Activated CD4-positive, alpha-beta T cell treated with anti-CD3 and anti-CD28 coated beads, Interleukin-2, Interleukin-6, amounts not matched to agents 100 ng/mL and 50 ng/mL, durations not matched to agents 16 hours and 8 hours (primary cell): ENCODE measurements around the gene ELP4.
"Not testable (repeated sequence)": the region's sequence is repeated elsewhere in the genome, so short reads cannot be mapped to it uniquely, and the experiment has no call there.

ENCODE experiments used
- DNase-seq: peaks from one replicate; pipeline ENCODE4 v3.0.0-alpha.2; 2020

The ELP4 gene

GRCh38 chr11:31714840-31715239 lies 205.3 kb downstream of the ELP4 start:
- DNase-seq: peak; percentile 37

DNA sequence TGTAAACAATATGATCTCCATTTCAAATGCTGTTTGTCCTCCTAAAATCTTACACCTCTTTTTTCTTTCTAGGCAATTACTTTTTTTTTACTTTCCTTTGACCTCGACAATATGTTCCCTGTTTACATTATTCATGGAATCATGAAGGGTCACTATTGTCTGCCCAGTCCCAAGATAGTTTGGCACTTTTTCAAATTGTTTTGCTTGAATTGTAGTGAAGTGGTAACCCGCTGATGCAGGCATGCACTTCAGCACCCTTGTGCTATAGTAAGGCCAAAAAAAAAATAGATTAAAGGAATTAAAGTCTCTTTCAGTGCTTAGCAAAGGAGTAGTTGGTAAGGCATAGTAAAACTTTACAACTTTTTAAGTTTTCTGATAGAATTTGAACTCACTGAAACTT lies 210.7 kb downstream of the ELP4 start:
- no peak for DNase-seq

- DNase-seq: no peak
Observed at GRCh38 chr11:31720671-31721365, 211.3 kb downstream of the ELP4 start.

GRCh38 chr11:31722754-31723153 lies 213.2 kb downstream of the ELP4 start:
- no peak for DNase-seq

- no peak for DNase-seq
Observed at GRCh38 chr11:31725176-31725575, 215.6 kb downstream of the ELP4 start.

DNA sequence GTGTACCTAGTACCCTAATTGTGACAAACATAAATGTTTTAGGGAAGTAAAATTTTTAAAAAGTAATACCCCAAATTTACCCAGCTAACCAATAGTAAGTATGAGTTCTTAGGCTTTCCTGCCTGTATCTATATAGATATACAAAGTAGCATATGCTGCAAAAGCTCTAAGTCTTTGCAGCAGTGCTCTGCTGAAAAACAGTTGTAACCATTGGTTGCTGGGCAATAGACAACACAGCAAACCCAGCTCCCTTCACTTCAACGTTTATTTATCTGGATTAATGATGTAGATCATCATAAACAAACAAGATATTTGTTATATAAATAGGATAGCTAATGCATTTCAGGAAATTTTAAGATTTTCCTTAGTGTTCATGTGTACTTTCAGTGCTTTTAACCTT lies 218.9 kb downstream of the ELP4 start:
- no peak for DNase-seq

- DNase-seq: no peak
Observed at GRCh38 chr11:31740131-31740530, 230.6 kb downstream of the ELP4 start.

GRCh38 chr11:31740731-31741368 lies 231.3 kb downstream of the ELP4 start:
- not testable (repeated sequence) for DNase-seq

- no peak for DNase-seq
Observed at GRCh38 chr11:31747581-31747980, 238.0 kb downstream of the ELP4 start.

- DNase-seq: no peak
Observed at GRCh38 chr11:31757260-31757835, 247.8 kb downstream of the ELP4 start.

DNA sequence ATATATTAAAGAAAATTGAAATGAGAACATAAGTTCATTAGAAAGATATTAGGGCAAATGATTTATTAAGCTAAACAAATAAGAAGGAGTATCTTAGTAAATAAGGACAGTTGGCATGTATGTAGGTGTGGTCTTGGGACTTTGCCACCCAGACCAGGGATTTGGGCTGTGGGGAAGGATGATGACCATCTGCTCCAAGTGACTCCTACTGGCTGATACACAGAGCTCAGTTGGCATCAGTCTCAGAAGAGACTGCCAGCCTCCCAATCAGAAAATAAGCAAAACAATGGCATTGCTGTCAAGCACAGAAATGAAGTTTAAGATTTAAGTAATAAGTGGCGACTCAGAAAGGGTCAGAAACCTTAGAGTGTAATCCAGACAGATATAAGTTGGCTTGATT lies 252.1 kb downstream of the ELP4 start:
- no peak for DNase-seq

DNA sequence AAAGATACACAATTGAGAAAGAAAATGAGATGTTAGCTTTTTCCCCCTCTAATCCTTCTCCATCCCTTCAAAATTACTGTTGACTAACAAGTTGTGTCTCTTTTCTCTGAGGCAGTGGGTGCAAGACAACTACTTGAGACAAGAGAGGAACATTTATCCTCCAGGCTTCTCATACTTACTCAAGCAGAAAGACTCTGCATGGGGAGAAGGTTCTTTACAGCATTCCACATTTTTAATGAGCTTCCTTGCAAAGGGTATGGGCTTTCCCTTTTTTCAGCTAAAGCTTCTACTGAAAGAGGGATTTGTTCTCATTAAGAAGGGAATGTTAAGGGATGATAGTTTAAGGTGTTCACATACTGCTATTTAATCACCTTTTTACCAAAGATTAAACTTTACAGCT lies 253.7 kb downstream of the ELP4 start:
- no peak for DNase-seq

GRCh38 chr11:31764261-31764660 lies 254.7 kb downstream of the ELP4 start:
- no peak for DNase-seq

DNA sequence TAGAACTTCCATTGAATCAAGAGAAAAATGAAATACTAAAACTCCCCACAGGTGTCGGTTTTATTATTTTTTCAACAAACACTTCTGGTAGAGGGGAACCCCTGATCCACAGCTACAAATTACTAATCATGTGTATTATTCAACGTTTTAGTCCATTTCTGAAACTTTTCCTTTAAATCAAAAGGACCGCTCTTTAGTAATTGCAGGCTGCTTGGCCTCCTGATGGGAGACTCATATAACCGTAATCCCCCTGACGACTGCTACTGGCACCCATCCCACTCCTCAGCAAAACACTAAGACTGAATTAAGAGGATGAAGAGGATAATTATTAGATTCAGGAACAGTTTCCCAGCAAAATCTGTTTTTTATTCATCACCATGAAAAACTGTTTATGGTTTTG lies 255.2 kb downstream of the ELP4 start:
- no peak for DNase-seq

DNA sequence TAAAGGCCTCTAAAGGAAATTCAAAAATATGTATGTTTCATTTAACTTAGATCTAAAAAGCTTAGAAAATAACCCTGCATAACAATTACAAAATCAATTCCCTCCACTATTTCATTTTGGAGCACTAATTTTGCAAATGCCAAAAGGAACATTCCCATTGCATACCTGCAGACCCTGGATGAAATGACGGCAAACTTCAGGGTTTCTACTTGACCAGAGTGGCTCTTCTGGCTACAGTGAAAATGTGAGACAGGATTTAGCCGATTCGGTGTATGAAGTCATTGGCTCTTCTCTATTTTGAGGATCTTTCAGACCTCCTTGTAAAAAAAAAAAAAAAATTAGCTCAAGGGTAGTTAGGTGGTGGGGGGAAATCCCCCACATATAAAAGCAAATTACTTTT lies 257.5 kb downstream of the ELP4 start:
- DNase-seq: no peak

DNA sequence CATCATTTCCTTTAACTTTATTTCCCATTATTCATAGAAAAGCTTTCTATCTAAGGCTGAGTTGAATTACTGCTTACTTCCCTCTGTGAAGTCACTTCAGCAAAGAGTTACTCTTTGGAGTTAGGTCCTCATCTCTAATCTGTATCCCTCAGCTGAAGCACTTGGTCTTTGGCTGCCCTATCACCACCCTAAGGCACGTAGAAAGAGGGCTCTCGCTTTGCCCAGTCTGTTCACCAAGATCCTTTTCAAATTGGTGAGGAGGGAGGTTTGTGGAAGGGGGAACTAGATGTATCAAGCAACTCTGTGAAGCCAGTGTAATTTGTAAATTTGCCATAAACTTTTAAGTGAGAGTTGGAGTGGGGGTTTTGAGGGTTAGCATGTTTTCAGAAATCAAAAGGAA lies 258.1 kb downstream of the ELP4 start:
- no peak for DNase-seq

GRCh38 chr11:31768749-31769640 lies 259.4 kb downstream of the ELP4 start:
- DNase-seq: no peak

GRCh38 chr11:31770011-31770700 lies 260.6 kb downstream of the ELP4 start:
- DNase-seq: no peak

DNA sequence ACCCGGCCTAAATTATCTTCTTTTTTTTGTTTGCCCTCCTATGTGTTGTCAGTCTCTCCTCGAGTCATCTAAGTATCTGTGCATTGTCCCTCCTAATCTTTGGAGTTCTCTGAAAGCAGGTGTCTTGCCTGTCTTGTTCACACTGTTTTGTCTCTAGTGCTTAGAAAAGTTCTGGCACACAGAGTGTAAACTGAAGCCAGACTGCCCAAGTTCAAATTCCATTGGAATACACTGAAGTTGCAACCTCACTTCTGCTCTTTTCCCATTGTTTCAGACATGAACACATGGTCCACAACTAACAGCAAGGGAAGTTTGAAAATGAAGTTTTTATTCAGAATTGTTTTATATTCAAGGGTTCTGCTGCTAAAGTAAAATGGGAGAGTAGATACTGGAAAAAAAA lies 262.8 kb downstream of the ELP4 start:
- DNase-seq: no peak

GRCh38 chr11:31779374-31779791 lies 269.8 kb downstream of the ELP4 start:
- no peak for DNase-seq

DNA sequence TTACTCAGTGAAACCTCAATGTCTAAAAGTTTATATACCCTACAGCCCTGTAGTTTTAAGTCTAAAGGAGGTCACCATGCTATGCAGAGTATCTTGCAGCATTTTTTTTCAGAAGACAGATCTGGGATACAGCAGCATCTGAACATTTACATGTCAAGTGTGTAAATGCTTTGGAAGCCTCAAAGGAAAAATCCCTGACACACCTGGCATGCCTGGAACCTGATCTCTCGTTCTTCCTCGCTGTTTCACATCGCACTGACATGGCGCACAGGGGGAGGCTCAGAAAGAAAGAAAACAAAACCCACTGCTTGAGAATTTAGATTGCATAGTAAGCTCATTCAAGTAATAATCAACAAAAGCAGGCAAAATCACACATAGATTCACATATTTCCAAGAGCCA lies 270.5 kb downstream of the ELP4 start:
- no peak for DNase-seq

DNA sequence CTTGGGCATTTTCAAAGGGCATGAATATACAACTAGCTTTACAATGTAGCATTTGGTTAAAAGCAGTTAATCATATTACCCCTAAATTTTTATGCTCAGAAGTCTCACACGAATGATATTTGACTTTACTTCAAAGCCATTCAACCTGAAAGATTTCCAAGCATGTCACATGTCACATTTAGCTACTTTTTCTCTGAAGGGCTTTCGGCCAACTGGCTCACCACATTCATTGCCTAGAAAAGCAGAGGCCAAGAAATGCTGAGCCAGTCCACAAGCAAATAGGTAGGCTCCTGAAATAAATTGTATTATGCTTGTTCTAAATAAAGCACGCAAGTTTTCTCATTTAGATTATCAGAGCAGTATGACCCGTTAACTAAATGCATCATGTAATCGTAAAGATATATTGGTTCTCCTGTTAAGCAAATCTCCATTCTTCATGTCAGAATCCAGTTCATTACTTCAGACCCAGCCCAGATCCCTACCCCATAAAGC lies 271.0 kb downstream of the ELP4 start:
- no peak for DNase-seq

DNA sequence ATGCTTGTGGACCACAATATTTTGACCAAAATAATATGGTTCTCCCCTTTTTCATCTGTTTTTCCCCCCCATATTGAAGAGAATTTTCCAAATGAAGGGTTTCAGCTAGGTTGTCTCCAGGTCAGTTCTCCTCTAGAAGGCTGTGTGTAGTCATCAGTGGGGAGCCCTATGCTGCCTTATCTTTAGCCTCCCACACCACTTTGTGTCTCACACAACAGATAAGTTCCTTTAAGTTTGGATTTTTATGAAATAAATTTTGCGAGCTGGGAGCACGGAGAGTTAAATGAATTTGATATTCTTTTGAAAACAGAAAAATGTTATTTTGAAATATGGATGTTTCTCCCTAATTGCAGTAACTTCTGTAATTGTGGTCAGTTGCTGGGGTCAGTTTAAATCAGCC lies 272.7 kb downstream of the ELP4 start:
- no peak for DNase-seq
